ENCODE data around the gene ZNF354B. TPM values are rescaled to one million over a fixed set of nuclear protein-coding genes. Genes with fewer than 3 reads are reported as not detected.

Gene ZNF354B
- total RNA-seq, 1 donor from 2014 or later, result 8.3 TPM

GRCh38 chr5:178895615-178896571 is 36.1 kb downstream of the ZNF354B start, which contains the start of gene ZFP2:
ZFP2 (plus strand) TSS chr5:178895913; CDS start chr5:178931314, 35,401 bp downstream.
- TF ChIP-seq CTCF (IDR thresholded peaks at IDR 0.05), result no peak
- Histone ChIP-seq H3K27me3 (no peaks in the 10 kb centered on the region), H3K27ac (peak within 1 kb of the TSS; percentile 57 to 58), H3K4me1 (no peaks in the 10 kb centered on the region), H3K9me3 (peaks cover 0 to 20% of the 10 kb centered on the region in 2 donors), H3K36me3 (no peaks in the 10 kb centered on the region), H3K4me3 (peak within 1 kb of the TSS; percentile 86 to 98)
- DNase-seq (ENCODE audit: low spot score in 2 of 2), result peak in 1 of 2 donors; percentile 69
- intact Hi-C loops (cut with DNase I), result loop anchor here (1.0 kb wide), 1 partner anchor 31 kb away; no protein-coding TSS in a partner anchor

DNA sequence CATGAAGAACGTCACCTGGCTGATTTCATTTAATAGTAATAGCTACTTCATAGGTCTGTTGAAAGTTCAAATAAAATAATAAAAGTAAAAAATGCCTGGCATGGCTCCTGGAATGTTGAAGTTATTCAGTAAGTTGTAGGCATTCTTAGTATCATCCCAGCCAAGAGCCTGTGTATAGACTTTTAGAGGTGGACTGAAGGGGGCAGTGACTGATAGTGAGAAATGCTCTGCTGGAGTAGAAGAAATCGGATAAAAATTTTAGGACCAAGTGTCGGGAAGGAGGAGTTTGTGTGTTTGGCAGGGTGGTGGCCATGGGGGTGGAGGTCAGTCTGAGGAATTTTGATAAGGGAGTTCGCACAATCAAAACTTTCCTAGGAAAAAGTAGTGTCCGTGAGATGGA is 39.5 kb downstream of the ZNF354B start:
- no peak overlapping the region for H3K27ac ChIP-seq
- peaks cover 8% of the 10 kb centered on the region in 2 donors for H3K36me3 ChIP-seq
- intact Hi-C loops (cut with DNase I), result no loop called here
- peaks cover 5 to 29% of the 10 kb centered on the region in 2 donors for H3K9me3 ChIP-seq
- no peaks in the 10 kb centered on the region for H3K27me3 ChIP-seq
- no peaks in the 10 kb centered on the region for H3K4me1 ChIP-seq
- no peak for TF ChIP-seq CTCF (IDR thresholded peaks at IDR 0.05)
- no peak overlapping the region for H3K4me3 ChIP-seq
- no peak for DNase-seq (ENCODE audit: low spot score in 2 of 2)

DNA sequence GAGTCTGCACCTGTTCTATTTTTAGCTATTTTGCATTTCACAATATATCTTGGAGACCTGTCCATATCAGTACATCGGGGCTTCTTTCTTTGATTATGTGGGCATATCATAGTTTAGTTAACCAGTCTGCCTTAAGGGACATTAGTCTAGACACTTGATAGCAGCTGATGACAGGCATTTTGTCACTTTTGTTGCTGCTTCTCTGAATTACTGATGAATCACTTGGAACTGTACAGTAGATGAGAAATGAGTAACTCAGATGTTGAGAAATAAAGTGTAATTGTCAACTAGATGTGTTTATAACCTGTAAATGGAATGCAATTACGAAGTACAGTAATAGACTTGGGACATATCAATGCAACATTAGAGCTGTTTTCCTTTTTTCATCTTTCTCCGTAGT is 43.1 kb downstream of the ZNF354B start:
- Histone ChIP-seq H3K9me3 (peaks cover 6 to 46% of the 10 kb centered on the region in 2 donors), H3K4me3 (no peak overlapping the region), H3K27me3 (no peaks in the 10 kb centered on the region), H3K36me3 (peaks cover 8 to 20% of the 10 kb centered on the region in 2 donors), H3K4me1 (no peaks in the 10 kb centered on the region), H3K27ac (no peak overlapping the region)
- intact Hi-C loops (cut with DNase I), result no loop called here
- no peak for TF ChIP-seq CTCF (IDR thresholded peaks at IDR 0.05)
- no peak for DNase-seq (ENCODE audit: low spot score in 2 of 2)

DNA sequence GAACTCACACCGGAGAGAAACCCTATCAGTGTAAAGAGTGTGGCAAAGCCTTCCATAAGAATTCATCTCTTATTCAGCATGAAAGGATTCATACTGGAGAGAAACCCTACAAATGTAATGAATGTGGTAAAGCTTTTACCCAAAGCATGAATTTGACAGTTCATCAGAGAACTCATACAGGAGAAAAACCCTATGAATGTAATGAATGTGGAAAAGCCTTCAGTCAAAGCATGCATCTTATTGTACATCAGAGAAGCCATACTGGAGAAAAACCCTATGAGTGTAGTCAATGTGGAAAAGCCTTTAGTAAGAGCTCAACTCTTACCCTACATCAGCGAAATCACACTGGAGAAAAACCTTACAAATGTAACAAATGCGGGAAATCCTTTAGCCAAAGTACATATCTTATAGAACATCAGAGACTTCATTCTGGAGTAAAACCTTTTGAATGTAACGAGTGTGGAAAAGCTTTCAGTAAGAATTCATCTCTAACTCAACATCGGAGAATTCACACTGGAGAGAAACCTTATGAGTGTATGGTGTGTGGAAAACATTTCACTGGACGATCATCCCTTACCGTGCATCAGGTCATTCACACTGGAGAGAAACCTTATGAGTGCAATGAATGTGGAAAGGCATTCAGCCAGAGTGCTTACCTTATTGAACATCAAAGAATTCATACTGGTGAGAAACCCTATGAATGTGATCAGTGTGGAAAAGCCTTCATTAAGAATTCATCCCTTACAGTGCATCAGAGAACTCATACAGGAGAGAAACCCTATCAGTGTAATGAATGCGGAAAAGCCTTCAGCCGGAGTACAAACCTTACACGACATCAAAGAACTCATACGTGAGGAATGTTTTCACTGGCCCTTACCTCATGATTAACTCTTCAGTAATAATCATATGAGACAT is 72.3 kb downstream of the ZNF354B start:
- intact Hi-C loops (cut with DNase I), result no loop called here
- DNase-seq (ENCODE audit: low spot score in 2 of 2), result no peak
- TF ChIP-seq CTCF (IDR thresholded peaks at IDR 0.05), result no peak
- Histone ChIP-seq H3K4me3 (no peak overlapping the region), H3K9me3 (peaks cover 98 to 100% of the 10 kb centered on the region in 2 donors), H3K4me1 (no peaks in the 10 kb centered on the region), H3K27ac (no peak overlapping the region), H3K27me3 (no peaks in the 10 kb centered on the region), H3K36me3 (peaks cover 28 to 64% of the 10 kb centered on the region in 2 donors)

Other genes starting within 250 kb of the ZNF354B start
- gene CLK4, start 232.9 kb upstream of the ZNF354B start, total RNA-seq, result 17.6 TPM
- gene ZNF354A, start 129.3 kb upstream of the ZNF354B start, total RNA-seq, result 1.2 TPM
- 0.75 TPM for gene ZFP2, start 36.0 kb downstream of the ZNF354B start, total RNA-seq
- 2.8 TPM for gene ZNF454, start 81.2 kb downstream of the ZNF354B start, total RNA-seq
- gene GRM6, start 135.4 kb downstream of the ZNF354B start, total RNA-seq, result not detected
- 38.8 TPM for gene ZNF879, start 163.9 kb downstream of the ZNF354B start, total RNA-seq
- 3.0 TPM for gene ZNF354C, start 200.4 kb downstream of the ZNF354B start, total RNA-seq

All from ascending aorta (tissue), 2 donors.